CD14-positive monocyte (primary cell): Measurements from ENCODE around the gene CATSPERB. TPM values are rescaled to one million over a fixed set of nuclear protein-coding genes. Genes with fewer than 3 reads are reported as not detected.
A peak's percentile ranks its signal among the peaks of the same experiment; 100 is the strongest.

Experiments used
- DNase-seq, 3 donors: peaks; one replicate each; pipeline ENCODE4 v3.0.0-alpha.2; 2011 to 2022
- H2AFZ ChIP-seq: 2 replicates; pipeline ENCODE4 v1.6.0; 2012; ENCODE audit warnings: mild to moderate bottlenecking, low read depth, low read length, inconsistent platforms; ENCODE audit not compliant: insufficient read depth, poor library complexity, severe bottlenecking
- H3K27ac ChIP-seq, 2 donors: 1 replicate in 1 of 2; 2 replicates in 1 of 2; pipeline ENCODE4 v1.5.1; 2012 to 2013; ENCODE audit warnings: low read length in 2 of 2, control low read depth in 1 of 2, inconsistent platforms in 1 of 2, low read depth in 1 of 2, mild to moderate bottlenecking in 1 of 2
- H3K27me3 ChIP-seq, 2 donors: one replicate each; pipeline versions ENCODE4 v1.6.0 to v1.6.1; 2011 to 2013; ENCODE audit warnings: low read length in 2 of 2; ENCODE audit not compliant: control insufficient read depth in 2 of 2, insufficient read depth in 2 of 2
- H3K36me3 ChIP-seq, 2 donors: replicated peaks in 1 of 2; 1 replicate in 1 of 2; 2 replicates in 1 of 2; pipeline versions ENCODE4 v1.5.1 to v1.6.1; 2012 to 2013; ENCODE audit warnings: low read length in 2 of 2, control low read depth in 1 of 2, inconsistent platforms in 1 of 2, mild to moderate bottlenecking in 1 of 2; ENCODE audit not compliant: insufficient read depth in 2 of 2, control insufficient read depth in 1 of 2
- H3K4me1 ChIP-seq, 2 donors: 1 replicate in 1 of 2; 2 replicates in 1 of 2; pipeline versions ENCODE4 v1.5.1 to v1.6.1; 2012 to 2013; ENCODE audit warnings: low read length in 2 of 2, control low read depth in 1 of 2, inconsistent platforms in 1 of 2, mild to moderate bottlenecking in 1 of 2, moderate library complexity in 1 of 2; ENCODE audit not compliant: insufficient read depth in 2 of 2, control insufficient read depth in 1 of 2
- H3K4me2 ChIP-seq: replicated peaks from 2 replicates; pipeline ENCODE3; 2012; ENCODE audit warnings: low read length, moderate library complexity, mild to moderate bottlenecking; ENCODE audit not compliant: poor library complexity, severe bottlenecking; ENCODE audit errors: extremely low read depth
- H3K4me3 ChIP-seq, 3 experiments: fragments of 200-600 bp in 1 of 3; sonication (generic) in 1 of 3; replicated peaks in 1 of 3; 1 replicate in 2 of 3; 2 replicates in 1 of 3; pipeline ENCODE4 v1.5.1; 2011 to 2013; ENCODE audit warnings: low read length in 3 of 3, mild to moderate bottlenecking in 3 of 3, control low read depth in 2 of 3, low read depth in 2 of 3, inconsistent platforms in 1 of 3, moderate library complexity in 1 of 3
- H3K79me2 ChIP-seq: 2 replicates; pipeline ENCODE4 v1.6.0; 2012; ENCODE audit warnings: mild to moderate bottlenecking, control low read depth, inconsistent platforms, low read length, moderate library complexity; ENCODE audit not compliant: insufficient read depth
- H3K9ac ChIP-seq: 2 replicates; pipeline ENCODE4 v1.6.0; 2017; ENCODE audit warnings: low read length, mild to moderate bottlenecking; ENCODE audit not compliant: insufficient read depth, poor library complexity, severe bottlenecking
- H3K9me3 ChIP-seq, 2 donors: replicated peaks in 1 of 2; 1 replicate in 1 of 2; 2 replicates in 1 of 2; pipeline versions ENCODE4 v1.5.1 to v1.6.1; 2012 to 2013; ENCODE audit warnings: low read length in 2 of 2, control low read depth in 1 of 2; ENCODE audit not compliant: control insufficient read depth in 1 of 2, insufficient read depth in 1 of 2
- H4K20me1 ChIP-seq: 2 replicates; pipeline ENCODE4 v1.6.0; 2012; ENCODE audit warnings: mild to moderate bottlenecking, low read length, control low read depth, moderate library complexity; ENCODE audit not compliant: insufficient read depth
- H3K27ac Mint-ChIP-seq, 7 donors: one replicate each; pipeline ENCODE4 v1.8.0; 2020; ENCODE audit warnings: mild to moderate bottlenecking in 7 of 7, mixed read lengths in 7 of 7, moderate library complexity in 6 of 7, inconsistent platforms in 2 of 7
- H3K27me3 Mint-ChIP-seq, 3 donors: one replicate each; pipeline ENCODE4 v1.8.0; 2021 to 2022; ENCODE audit warnings: low read depth in 3 of 3, mild to moderate bottlenecking in 3 of 3, mixed read lengths in 3 of 3, moderate library complexity in 3 of 3, inconsistent platforms in 1 of 3
- H3K36me3 Mint-ChIP-seq, 2 donors: one replicate each; pipeline ENCODE4 v1.8.0; 2020; ENCODE audit warnings: mixed read lengths in 2 of 2, inconsistent platforms in 1 of 2, mild to moderate bottlenecking in 1 of 2
- H3K4me1 Mint-ChIP-seq: one replicate; pipeline ENCODE4 v1.8.0; 2020; ENCODE audit warnings: mild to moderate bottlenecking, mixed read lengths
- H3K4me3 Mint-ChIP-seq, 2 donors: one replicate each; pipeline ENCODE4 v1.8.0; 2020; ENCODE audit warnings: mild to moderate bottlenecking in 2 of 2, mixed read lengths in 2 of 2, moderate library complexity in 1 of 2
- H3K9me3 Mint-ChIP-seq, 7 donors: one replicate each; pipeline ENCODE4 v1.8.0; 2020 to 2022; ENCODE audit warnings: mixed read lengths in 7 of 7, mild to moderate bottlenecking in 6 of 7, moderate library complexity in 6 of 7, inconsistent platforms in 2 of 7
- CTCF ChIP-seq: fragments of 200-600 bp; IDR thresholded peaks from one replicate; pipeline ENCODE4 v1.8.0; 2022; ENCODE audit warnings: antibody characterized with exemption, mild to moderate bottlenecking
- WGBS: methylation state at CpG from one replicate; pipeline ENCODE4 v1.1.5; 2013; ENCODE audit warnings: missing lambda C conversion rate; ENCODE audit not compliant: insufficient coverage; 5-methylcytosine and 5-hydroxymethylcytosine counted together
- intact Hi-C, 2 donors: fragments of 100-400 bp; cut with micrococcal nuclease; formaldehyde crosslinking; loops; one replicate each; pipeline versions ENCODE4 v1.15.0 to v1.15.1; 2023
- polyA plus RNA-seq, 3 donors: library from polyadenylated mRNA; depleted of rRNA in 1 of 3; unstranded in 2 of 3; stranded (reverse) in 1 of 3; fragments of 300-500 nt in 2 of 3; fragments of >200 nt in 1 of 3; fragmentation: Illumina TruSeq in 2 of 3; gene quantifications; 1 replicate in 2 of 3; 2 replicates in 1 of 3; pipeline ENCODE4 v1.2.3, GENCODE V29; 2012 to 2021

CATSPERB gene
- polyA plus RNA-seq, 3 donors = not detected

GRCh38 chr14:91609161-91609560 lies 122.7 kb downstream of the CATSPERB start:
- intact Hi-C loops = no loop called here
- Mint-ChIP-seq H3K9me3 (no peaks in the 10 kb centered on the region), H3K27me3 (peaks cover 0 to 4% (median 2%) of the 10 kb centered on the region in 3 donors), H3K27ac (no peak overlapping the region), H3K4me1 (peaks cover 9% of the 10 kb centered on the region), H3K4me3 (no peak overlapping the region), H3K36me3 (no peaks in the 10 kb centered on the region)
- no CpG with 5 or more reads among the region's 3 CpGs for WGBS
- no peak overlapping the region for H3K4me3 ChIP-seq
- no peaks in the 10 kb centered on the region for H3K9me3 ChIP-seq
- H3K9ac ChIP-seq = no peak overlapping the region
- no peaks in the 10 kb centered on the region for H3K36me3 ChIP-seq
- H4K20me1 ChIP-seq = no peaks in the 10 kb centered on the region
- DNase-seq = no peak
- no peaks in the 10 kb centered on the region for H3K27me3 ChIP-seq
- H2AFZ ChIP-seq = no peak overlapping the region
- no peak overlapping the region for H3K27ac ChIP-seq
- no peak for TF ChIP-seq CTCF
- H3K4me2 ChIP-seq = no peak overlapping the region
- H3K79me2 ChIP-seq = no peaks in the 10 kb centered on the region
- H3K4me1 ChIP-seq = peaks cover 9 to 10% of the 10 kb centered on the region in 2 donors

GRCh38 chr14:91607322-91608047 lies 124.4 kb downstream of the CATSPERB start:
- H3K27me3 ChIP-seq = no peaks in the 10 kb centered on the region
- 99% methylated on average over 5 of the region's 9 CpGs for WGBS
- no peaks in the 10 kb centered on the region for H3K79me2 ChIP-seq
- Mint-ChIP-seq H3K9me3 (no peaks in the 10 kb centered on the region), H3K27me3 (peaks cover 0 to 5% (median 2%) of the 10 kb centered on the region in 3 donors), H3K27ac (peak overlapping the region in 1 of 7 donors; percentile 84), H3K4me1 (peaks cover 11% of the 10 kb centered on the region), H3K36me3 (no peaks in the 10 kb centered on the region), H3K4me3 (no peak overlapping the region)
- H3K9me3 ChIP-seq = no peaks in the 10 kb centered on the region
- H2AFZ ChIP-seq = no peak overlapping the region
- peaks cover 9 to 10% of the 10 kb centered on the region in 2 donors for H3K4me1 ChIP-seq
- H3K9ac ChIP-seq = no peak overlapping the region
- H3K36me3 ChIP-seq = no peaks in the 10 kb centered on the region
- no peak for TF ChIP-seq CTCF
- intact Hi-C loops = no loop called here
- H3K27ac ChIP-seq = no peak overlapping the region
- no peak for DNase-seq
- H3K4me3 ChIP-seq = no peak overlapping the region
- H3K4me2 ChIP-seq = no peak overlapping the region
- no peaks in the 10 kb centered on the region for H4K20me1 ChIP-seq
